Activated T-helper 9 cell treated with anti-CD3 and anti-CD28 coated beads, Interleukin-2, amount 50 U/mL, for 16 hours (primary cell): ENCODE measurements around the gene RAF1.
"Not testable (repeated sequence)": the region's sequence is repeated elsewhere in the genome, so short reads cannot be mapped to it uniquely, and the experiment has no call there.

Experiments
- DNase-seq: peaks from one replicate; pipeline ENCODE4 v3.0.0-alpha.2; 2020; ENCODE audit warnings: low read depth

The RAF1 gene

GRCh38 chr3:12663936-12664908 lies at the start of gene RAF1:
Gene RAF1, minus strand, starts transcription at chr3:12664117. Its CDS starts 45,396 bp downstream, at chr3:12618721.
- peak; percentile 97 for DNase-seq

- DNase-seq, result no peak
Observed at GRCh38 chr3:12710062-12710461, 46.1 kb upstream of the RAF1 start.

- DNase-seq, result no peak
Observed at GRCh38 chr3:12709334-12709733, 45.4 kb upstream of the RAF1 start.

- no peak for DNase-seq
Observed at GRCh38 chr3:12708584-12709192, 44.8 kb upstream of the RAF1 start.

- DNase-seq, result no peak
Observed at GRCh38 chr3:12707449-12707848, 43.5 kb upstream of the RAF1 start.

GRCh38 chr3:12706504-12707253 lies 42.8 kb upstream of the RAF1 start:
- peak; percentile 4 for DNase-seq

GRCh38 chr3:12705981-12706380 lies 42.1 kb upstream of the RAF1 start:
- DNase-seq, result no peak

GRCh38 chr3:12705374-12705926 lies 41.5 kb upstream of the RAF1 start:
- DNase-seq, result no peak

GRCh38 chr3:12702501-12702900 lies 38.6 kb upstream of the RAF1 start:
- DNase-seq, result no peak

GRCh38 chr3:12701601-12702000 lies 37.7 kb upstream of the RAF1 start:
- not testable (repeated sequence) for DNase-seq

- no peak for DNase-seq
Observed at GRCh38 chr3:12700800-12701199, 36.9 kb upstream of the RAF1 start.

- no peak for DNase-seq
Observed at GRCh38 chr3:12695916-12696315, 32.0 kb upstream of the RAF1 start.

- DNase-seq, result no peak
Observed at GRCh38 chr3:12695112-12695511, 31.2 kb upstream of the RAF1 start.

GRCh38 chr3:12692444-12692843 lies 28.5 kb upstream of the RAF1 start:
- DNase-seq, result no peak

GRCh38 chr3:12689997-12690711 lies 26.2 kb upstream of the RAF1 start:
- no peak for DNase-seq

GRCh38 chr3:12687948-12688347 lies 24.0 kb upstream of the RAF1 start:
- no peak for DNase-seq

- no peak for DNase-seq
Observed at GRCh38 chr3:12686096-12686495, 22.2 kb upstream of the RAF1 start.

GRCh38 chr3:12681943-12682390 lies 18.1 kb upstream of the RAF1 start:
- no peak for DNase-seq

- DNase-seq, result no peak
Observed at GRCh38 chr3:12681089-12681942, 17.4 kb upstream of the RAF1 start.

- DNase-seq, result no peak
Observed at GRCh38 chr3:12679468-12679867, 15.6 kb upstream of the RAF1 start.

GRCh38 chr3:12677616-12678015 lies 13.7 kb upstream of the RAF1 start:
- DNase-seq, result no peak
